HG03354 (cell line): Measurements from ENCODE around the gene ATG4A.

ENCODE experiments used
- ATAC-seq: cut with Tn5 transposase; IDR thresholded peaks from one replicate; pipeline ENCODE4 v1.9.1; 2021; ENCODE audit warnings: mild to moderate bottlenecking; ENCODE audit not compliant: unreplicated experiment, poor library complexity, severe bottlenecking

The ATG4A gene

DNA sequence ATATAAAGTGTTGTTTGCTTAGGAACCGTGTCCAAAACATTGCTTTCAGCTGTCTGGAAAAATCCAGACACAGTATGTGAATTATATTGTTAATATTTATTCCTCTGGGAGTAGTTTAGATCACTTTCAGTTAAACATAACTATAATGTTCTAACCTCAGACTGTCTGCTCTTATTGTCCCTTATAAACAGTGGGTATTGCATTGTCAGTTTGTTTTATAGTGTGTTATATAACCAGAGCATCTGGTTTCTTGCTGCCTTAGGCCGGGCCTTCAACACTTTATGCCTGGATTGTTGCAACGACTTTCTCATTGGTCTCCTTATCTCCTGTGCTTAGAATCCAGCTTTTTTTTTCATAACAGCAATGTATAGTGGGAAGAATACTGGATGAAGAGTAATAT, 26.4 kb downstream of the ATG4A start:
- ATAC-seq, result no peak

DNA sequence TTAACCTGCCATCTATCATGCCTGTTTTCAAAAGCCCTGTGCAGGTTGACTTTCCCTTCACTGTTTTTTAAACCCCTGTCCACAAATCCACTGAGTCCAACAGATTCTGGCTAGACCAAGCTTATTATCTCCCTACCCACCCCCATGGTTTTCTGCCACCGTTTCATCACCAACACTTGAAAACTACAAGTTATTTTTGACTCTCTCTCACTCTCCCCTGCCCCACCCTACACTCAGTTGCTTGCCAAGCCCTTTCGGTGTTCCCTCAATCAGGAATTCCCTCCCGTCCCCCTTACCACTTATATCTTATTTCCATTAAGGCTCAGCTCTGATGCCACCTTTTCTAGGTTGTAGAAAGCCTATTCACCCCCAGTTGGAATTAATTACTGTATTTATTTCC, 29.7 kb downstream of the ATG4A start:
- ATAC-seq, result no peak

DNA sequence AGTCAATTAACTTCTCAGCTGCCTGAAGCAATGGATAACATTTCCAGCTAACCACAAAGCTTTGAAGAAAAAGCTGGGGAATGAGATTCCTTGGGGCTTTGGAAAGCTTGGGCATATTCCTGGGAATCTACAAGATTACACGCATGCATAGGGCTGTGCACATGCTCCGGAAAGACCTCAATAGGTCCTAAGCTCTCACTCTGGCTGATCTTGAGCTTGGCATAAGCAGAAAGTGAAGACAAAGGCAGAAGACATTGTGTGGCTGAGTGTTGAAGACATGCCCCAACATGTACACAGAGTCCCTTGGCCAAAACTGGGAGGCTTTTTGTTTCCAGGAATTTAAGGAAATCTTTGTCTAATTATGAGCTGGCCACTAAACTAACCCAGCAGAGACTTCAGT, 31.2 kb downstream of the ATG4A start:
- no peak for ATAC-seq

DNA sequence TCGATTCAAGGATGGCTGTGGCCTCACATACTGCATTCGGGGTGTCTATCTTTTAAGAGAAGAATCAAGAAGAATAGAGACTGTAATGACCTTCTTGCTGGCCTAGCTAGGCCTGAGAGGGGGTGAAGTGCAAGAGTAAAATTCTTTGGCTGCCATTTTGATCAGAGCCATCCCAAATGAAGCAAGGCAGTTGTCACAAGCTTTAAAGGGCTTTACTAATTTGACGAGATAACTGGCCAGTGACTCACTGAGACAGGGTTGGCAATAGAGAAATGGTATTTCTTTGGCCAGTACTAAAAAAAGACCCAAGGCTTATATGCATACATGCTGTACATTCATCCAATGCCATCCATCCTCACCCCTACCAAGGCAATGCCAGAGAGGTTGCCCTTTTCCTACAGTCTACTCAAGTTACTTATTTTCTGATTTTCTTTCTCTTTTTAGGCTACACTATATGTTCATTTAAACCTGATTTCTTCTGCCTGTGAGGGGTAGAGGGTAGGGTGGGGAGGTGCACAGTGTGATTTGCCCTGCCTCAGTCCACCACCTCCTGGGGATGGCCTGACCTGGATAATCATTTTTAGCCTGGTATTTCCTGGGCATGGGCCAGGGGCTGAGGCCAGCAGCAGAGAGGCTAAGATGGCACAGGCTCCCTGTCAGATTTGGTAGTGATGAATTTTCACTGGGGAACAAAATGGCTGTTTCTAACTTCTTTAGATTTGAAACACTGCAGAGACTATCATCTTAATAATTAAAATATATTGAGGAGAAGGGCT, 32.2 kb downstream of the ATG4A start:
- no peak for ATAC-seq

DNA sequence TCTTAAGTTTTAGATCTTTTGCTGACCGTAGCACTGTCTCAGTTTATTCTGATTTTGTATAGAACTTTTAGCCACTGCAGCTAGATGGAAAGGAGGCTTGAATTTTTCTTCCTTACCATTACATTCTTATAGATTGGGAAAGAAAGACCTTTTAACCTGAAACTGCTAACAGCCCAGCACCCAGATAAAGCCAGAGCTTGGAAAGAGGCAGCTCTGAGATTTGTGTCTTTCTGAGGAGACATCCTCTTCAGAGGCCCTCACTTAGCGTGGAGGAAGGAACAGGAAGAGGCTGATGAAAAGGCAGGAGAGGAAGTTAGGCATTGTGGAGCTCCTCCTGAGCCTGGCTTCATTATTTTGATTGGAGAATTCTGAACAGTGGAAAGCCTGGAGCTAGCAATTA, 35.1 kb downstream of the ATG4A start:
- no peak for ATAC-seq

DNA sequence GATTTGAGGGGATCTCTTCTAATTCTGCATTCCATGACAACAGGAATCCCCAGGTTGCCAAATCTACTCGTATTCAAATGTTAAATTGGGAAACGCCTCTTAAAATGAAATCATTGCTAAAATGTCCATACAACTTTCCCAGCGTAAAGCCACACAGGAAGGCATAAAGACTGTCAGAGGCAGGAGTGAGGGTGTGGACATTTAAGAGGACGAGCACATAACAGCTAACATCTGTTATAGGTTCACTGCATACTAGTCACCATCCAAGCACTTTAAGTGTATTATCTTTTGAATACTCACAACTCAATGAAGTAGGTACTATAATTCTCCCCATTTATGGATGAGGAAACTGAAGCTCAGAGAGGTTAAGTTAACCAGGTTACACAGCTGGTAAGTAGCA, 35.6 kb downstream of the ATG4A start:
- no peak for ATAC-seq

DNA sequence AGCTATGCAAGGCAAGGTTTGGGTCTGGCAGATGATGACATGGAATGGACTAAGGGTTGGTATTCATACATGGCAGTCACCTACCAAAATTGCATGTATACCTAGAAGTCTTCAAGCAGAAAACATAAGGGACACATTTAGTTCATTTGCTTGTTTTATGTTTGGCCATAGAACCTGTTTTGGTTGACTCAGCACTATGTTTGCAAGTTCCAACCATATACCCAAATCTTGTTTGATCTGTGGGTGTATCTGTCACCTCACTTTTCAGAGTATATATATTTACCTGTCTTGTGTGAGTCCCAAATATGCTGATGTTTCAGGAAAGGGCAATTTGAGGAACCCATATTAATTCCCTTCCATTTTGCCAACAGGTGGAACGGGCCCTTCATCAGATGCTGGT, 39.3 kb downstream of the ATG4A start:
- no peak for ATAC-seq

DNA sequence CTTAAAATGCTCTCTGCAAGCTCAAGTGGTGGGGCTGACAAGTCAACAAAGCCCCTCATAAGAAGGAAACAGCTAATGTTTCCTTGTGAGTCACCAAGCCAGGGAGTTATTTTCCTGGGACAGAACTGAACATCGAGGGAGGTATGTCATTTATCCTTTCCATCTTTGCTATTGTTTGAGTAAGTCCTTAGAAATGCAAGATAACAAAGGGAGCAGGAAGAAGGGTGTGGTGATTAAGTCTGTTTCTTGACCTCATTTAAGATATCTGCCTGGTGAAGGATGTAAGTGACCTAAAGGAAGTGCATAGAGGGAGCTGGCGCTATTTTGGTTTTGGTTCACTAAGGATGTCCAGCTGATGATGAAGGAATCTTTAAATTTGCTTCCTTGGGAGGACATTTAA, 39.9 kb downstream of the ATG4A start:
- ATAC-seq, result no peak

DNA sequence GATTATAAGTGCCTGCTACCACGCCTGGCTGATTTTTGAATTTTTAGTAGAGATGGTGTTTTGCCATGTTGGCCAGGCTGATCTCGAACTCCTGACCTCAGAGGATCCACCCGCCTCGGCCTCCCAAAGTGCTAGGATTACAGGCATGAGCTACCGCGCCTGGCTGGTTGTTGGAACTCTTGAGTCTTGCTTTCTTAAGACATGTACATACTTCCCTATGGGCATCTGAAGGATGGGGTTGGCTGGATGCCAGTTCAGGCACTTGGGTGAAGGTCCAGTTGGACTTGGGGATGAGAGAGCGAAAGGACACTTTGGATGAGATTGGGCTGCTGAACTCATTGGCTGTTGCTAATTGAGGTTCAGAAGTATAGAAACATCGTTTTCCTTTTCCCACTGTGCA, 40.5 kb downstream of the ATG4A start:
- ATAC-seq, result no peak

DNA sequence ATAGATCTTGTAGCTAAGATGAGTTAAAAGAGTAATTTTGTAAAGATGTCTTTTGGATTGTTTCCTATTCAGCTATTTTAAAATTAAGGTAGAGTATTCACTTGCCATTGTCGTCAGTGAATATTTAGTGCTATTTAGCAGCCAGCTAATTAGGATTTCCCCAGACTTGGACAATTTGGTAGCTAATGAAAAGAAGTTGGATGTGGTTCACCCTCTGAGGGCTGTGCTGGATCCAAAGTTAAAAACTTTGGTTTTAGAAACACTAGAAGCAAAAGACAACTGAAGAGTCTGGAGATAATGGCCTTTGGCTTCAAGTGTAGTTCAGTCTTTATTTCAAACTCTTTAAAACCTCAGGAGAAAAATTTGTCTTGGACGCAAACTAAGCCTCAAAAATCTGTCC, 41.3 kb downstream of the ATG4A start:
- no peak for ATAC-seq

DNA sequence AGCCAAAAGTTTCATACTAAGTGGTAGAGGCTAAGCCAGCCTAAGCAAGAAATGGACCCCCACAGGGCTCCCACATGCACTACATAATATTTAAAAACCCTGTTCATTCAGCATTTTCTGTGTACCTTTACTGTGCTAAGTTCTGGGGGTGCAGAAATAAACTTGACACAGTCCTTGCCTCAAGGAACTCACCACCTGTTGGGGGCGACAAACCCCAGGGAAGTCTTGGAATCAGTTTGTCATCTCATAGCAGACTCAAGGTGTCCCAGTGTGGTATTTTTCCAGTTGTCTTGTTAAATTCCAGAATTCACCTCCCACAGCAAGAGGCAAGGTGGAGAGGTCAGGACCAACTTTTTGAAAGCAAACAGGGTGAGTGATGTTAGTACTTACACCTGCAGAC, 43.1 kb downstream of the ATG4A start:
- ATAC-seq, result no peak

DNA sequence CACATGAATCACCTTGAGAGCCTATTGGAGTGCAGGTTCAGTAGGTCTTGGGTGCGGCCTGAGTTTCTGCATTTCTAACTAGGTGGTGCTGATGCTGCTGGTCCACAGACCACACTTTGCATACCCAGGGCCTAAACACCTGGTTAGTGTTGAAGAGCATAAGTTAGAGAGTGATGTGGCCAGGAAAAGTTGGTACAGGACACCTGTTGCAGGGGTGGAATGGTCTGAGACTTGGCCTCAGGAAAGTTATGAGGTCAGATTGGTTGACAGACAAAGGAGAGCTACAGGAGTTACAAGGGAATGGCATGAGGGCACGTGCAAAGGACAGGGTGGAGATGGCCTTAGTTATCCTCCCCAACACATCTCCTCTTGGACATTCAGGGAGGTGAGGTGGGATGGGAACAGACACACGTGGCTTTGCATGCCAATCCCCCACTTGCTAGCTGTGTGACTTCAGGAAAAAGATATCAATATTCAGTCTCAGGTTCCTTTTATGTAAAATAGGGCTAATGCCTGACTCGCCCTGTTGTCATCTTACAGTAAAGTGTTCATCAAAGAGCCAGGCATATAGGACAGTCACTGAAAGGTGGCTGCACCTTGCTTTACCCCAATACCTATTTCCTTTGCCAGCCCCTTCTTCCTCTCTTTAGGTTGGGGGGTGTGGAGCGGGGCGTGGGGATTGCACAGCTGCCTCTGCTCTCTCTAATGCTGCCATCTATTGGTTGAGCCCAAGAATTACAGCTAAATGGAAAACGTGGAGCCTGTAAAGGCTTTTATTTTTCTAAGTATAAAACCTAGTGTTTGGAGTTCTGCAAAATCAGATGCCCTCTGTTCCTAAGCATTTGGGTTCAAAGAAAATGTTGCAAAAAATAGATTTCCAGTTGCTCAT, 47.5 kb downstream of the ATG4A start:
- peak; percentile 52 for ATAC-seq

DNA sequence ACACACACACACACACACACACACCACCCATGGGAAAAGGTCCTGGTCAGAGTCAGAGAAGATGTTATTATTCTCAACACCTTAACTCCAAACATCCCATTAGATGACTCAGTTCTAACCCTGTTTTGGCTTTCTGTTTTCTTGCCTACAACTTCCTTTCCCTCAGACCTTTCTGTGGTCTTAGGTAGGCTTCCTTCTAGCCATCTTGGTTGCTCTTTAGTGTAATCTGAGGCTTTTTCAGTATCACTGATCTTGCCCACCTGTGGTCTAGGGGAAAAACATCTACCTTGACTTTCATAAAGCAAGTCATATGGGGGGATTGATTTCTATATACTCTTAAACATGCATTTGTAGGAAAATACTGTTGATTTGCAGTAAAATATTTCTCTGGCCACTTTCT, 56.9 kb downstream of the ATG4A start:
- ATAC-seq, result peak; percentile 83

DNA sequence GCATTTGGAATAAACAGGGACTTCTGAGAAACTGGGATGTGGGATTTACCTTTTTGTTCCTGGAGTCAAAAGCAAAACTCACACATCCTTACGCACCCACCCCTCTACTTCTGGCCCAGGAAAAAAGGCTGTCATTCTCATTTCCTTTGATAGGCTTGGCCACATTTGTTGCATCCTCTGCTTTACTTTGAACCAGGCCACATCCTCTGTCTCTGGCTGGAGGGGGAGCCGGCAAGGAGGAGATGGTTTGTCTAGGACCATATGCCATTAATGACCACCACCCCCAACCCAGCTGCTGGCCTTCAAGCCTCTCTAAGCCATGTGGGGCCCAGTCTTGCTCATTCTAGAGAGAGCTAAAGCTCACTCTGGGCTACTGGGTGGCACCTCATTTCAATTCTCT, 64.5 kb downstream of the ATG4A start:
- ATAC-seq, result no peak

DNA sequence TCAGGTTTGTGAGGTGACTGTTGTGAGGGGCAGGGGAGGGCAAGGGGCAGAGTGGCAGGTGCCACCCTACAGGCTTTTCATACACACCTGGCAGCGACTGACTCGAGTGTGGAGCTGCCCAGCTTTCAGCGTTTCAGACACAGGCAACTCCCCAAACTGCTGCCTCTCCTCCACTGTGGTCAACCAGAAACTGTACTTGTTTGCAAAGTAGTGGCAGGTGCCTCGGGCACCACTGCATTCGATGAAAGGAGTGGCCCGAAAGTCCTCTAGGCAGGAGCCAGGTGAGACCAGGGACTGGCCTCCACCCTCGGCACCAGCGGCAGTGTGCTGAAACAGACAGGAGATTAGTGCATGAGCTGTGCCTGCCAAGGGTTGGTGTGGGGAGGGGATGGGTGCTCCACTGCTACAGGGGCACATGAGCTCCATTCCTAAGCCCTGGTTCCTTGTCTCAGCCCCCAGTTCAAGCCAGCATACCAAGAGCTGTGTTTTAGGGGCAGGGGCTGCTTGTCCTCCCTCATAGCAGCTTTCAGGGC, 65.4 kb downstream of the ATG4A start:
- ATAC-seq, result no peak

DNA sequence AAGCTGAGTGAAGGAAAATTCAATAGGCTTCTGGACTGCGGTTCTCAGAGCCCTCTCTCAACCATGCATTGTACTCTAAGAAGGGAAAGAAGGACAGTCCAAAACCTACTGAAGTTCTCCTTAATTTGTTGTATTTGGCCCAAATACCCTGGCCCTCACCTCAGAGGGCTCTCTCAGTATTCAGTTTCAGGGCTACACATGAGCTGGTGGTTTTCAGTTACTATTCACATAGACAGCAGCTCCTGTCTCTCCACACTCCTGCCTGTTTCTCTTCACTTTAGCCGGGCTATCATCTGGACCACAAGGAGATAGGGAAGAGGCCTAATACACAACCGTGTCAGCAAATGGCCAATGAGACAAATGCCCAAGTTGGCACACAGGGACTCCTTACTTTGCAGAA, 66.0 kb downstream of the ATG4A start:
- ATAC-seq, result no peak

DNA sequence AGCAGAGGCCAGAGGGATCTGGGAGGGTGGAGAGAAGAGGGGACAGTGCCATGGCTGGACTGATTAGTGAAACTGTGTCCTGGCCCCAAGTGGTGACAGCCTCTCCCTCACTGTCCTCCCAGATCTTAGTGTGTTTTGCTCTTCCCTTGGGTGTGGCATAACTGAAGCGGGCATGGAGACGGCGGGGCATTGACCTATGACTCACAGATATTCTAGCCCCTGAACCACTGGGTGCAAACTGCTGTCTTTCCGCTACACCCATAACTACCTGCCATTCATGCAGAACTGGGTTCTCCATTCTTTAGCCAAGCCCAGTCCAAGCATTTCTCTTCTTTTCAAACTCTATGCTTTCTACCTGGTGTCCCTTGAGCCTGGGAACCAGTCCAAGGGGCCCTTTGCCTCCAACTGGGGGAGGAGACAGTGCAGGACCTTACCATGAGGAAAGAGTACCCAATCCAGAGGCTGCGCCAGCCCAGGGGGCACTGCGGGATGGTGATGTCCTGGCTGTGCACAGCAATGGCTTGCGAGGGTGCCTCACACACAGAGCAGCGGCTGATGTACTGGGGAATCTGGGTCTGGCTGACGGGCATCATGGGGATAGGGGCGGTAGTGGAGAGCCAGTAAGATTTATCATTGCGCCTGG, 67.6 kb downstream of the ATG4A start:
- ATAC-seq, result no peak

DNA sequence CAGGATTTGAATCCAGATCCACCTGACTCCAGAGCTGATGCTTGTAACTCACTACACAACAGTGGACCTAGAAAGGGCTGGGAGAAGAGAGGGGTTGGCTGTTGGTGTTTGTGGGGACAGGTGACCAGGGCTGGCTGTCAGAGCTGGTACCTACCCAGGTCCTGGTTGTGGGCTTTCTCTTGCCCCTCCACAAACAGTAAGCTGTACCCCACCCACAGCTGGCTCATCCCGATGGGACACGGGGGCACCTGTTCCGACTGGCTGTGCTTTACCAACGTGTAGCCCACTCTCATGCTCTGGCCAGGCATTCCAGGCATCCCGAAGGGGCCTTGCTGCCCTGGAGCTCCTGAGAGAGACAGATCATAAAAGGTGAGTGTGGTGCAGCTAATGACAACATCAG, 68.7 kb downstream of the ATG4A start:
- no peak for ATAC-seq

DNA sequence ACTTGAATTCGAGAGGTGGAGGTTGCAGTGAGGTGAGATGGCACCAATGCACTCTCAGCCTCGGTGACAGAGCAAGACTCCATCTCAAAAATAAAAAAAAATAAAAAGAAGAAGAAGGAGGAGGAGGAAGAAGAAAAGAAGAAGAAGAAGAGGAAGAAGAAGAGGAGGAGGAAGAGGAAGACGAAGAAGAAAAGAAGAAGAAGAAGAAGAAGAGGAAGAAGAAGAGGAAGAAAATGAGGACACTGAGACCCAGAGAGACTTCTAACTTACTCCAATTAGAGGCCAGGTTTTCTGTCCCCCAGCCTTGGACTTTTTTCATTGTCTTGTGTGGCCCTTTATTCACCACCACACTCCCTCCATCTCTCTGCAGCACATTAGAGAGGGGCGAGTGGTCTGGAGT, 70.7 kb downstream of the ATG4A start:
- no peak for ATAC-seq

DNA sequence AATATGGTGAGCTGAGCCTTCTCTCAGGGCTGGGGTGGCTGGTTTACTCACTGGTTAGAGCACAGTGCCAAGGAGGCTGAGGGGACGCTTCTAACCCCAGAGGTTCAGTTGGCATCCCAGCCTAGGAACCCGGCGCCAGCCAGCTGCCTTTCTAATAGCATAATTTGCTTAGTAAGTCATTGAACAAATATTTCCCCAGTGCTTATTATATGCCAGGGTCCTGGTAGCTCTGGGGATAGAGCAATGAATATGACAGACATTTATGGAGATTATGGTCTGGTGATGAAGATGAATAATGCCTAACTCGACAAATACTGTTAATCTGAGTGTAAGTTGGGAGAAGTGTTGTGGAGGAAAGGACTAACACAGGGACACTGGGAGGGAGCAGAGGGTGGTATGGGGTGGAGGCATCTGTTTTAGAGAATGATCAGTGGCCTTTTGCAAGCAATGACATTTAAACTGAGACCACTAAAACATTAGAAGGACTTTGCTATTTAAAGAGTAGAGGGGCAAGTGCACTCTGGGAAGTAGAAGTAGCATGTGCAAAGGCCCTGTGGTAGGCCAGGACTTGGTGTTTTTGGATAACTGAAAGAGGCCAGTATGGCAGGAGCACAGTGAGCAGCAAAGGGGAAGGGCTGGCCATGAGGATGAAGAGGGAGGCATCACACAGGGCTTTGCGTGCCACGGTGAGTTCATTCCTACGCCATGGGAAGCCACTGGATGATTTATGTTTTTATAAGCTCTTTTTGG, 71.9 kb downstream of the ATG4A start:
- no peak for ATAC-seq
